Progenitor cell of endocrine pancreas (in vitro differentiated cells): ENCODE measurements around the gene FEN1. TPM values are rescaled to one million over a fixed set of nuclear protein-coding genes. Genes with fewer than 3 reads are reported as not detected.

Experiments
- DNase-seq: peaks from one replicate; pipeline ENCODE4 v3.0.0; 2021; ENCODE audit warnings: low spot score; ENCODE audit not compliant: unreplicated experiment
- H3K27ac Mint-ChIP-seq: 2 replicates; pipeline ENCODE4 v1.8.0; 2021; ENCODE audit warnings: mild to moderate bottlenecking, moderate library complexity, mixed read lengths
- H3K27me3 Mint-ChIP-seq: 2 replicates; pipeline ENCODE4 v1.8.0; 2021; ENCODE audit warnings: mixed read lengths
- H3K36me3 Mint-ChIP-seq: 2 replicates; pipeline ENCODE4 v1.8.0; 2022; ENCODE audit warnings: mixed read lengths; ENCODE audit not compliant: insufficient read depth
- H3K4me1 Mint-ChIP-seq: 2 replicates; pipeline ENCODE4 v1.8.0; 2021; ENCODE audit warnings: low read depth, mixed read lengths
- H3K4me3 Mint-ChIP-seq: 2 replicates; pipeline ENCODE4 v1.8.0; 2021; ENCODE audit warnings: low read depth, mild to moderate bottlenecking, moderate library complexity, mixed read lengths
- H3K9me3 Mint-ChIP-seq: 2 replicates; pipeline ENCODE4 v1.8.0; 2021; ENCODE audit warnings: low read depth, mixed read lengths
- CTCF ChIP-seq: fragments of 200-600 bp; sonication (generic); IDR thresholded peaks from one replicate; pipeline ENCODE4 v1.5.0; 2021; ENCODE audit warnings: antibody characterized with exemption, mild to moderate bottlenecking; ENCODE audit not compliant: unreplicated experiment
- total RNA-seq: library from RNA; stranded (reverse); gene quantifications from 2 replicates; pipeline ENCODE4 v1.2.1, GENCODE V29; 2021

Gene FEN1
- total RNA-seq, 1 donor from 2014 or later, result 34.4 TPM

- H3K36me3 Mint-ChIP-seq, result no peaks in the 10 kb centered on the region
- peak overlapping the region; percentile 98 for H3K27ac Mint-ChIP-seq
- no peak for TF ChIP-seq CTCF
- H3K27me3 Mint-ChIP-seq, result no peaks in the 10 kb centered on the region
- no peak for DNase-seq
- H3K4me3 Mint-ChIP-seq, result peak overlapping the region; percentile 94
- H3K4me1 Mint-ChIP-seq, result peaks cover 32% of the 10 kb centered on the region
- H3K9me3 Mint-ChIP-seq, result no peaks in the 10 kb centered on the region
These were observed 34.3 kb downstream of the FEN1 start for GRCh38 chr11:61826930-61827570.

- H3K27ac Mint-ChIP-seq, result peak within 1 kb of the TSS; percentile 98
- DNase-seq, result peak; percentile 82
- H3K9me3 Mint-ChIP-seq, result no peaks in the 10 kb centered on the region
- peak within 1 kb of the TSS; percentile 94 for H3K4me3 Mint-ChIP-seq
- peak; percentile 48 for TF ChIP-seq CTCF
- no peaks in the 10 kb centered on the region for H3K36me3 Mint-ChIP-seq
- no peaks in the 10 kb centered on the region for H3K27me3 Mint-ChIP-seq
- peaks cover 34% of the 10 kb centered on the region for H3K4me1 Mint-ChIP-seq
These were observed 35.1 kb downstream of the FEN1 start, which contains the start of gene FADS2 for GRCh38 chr11:61827571-61828378. Gene FADS2, plus strand, starts transcription at chr11:61828300. Its CDS starts 91 bp downstream, at chr11:61828391.

GRCh38 chr11:61828379-61828628 lies 35.6 kb downstream of the FEN1 start:
- DNase-seq, result no peak
- peak overlapping the region; percentile 98 for H3K27ac Mint-ChIP-seq
- peaks cover under 1% of the 10 kb centered on the region for H3K36me3 Mint-ChIP-seq
- H3K27me3 Mint-ChIP-seq, result no peaks in the 10 kb centered on the region
- H3K9me3 Mint-ChIP-seq, result no peaks in the 10 kb centered on the region
- H3K4me1 Mint-ChIP-seq, result peaks cover 36% of the 10 kb centered on the region
- H3K4me3 Mint-ChIP-seq, result peak overlapping the region; percentile 94
- TF ChIP-seq CTCF, result no peak

GRCh38 chr11:61828629-61829407 lies 36.1 kb downstream of the FEN1 start:
- TF ChIP-seq CTCF, result peak; percentile 63
- H3K36me3 Mint-ChIP-seq, result peaks cover 6% of the 10 kb centered on the region
- DNase-seq, result peak; percentile 55
- H3K9me3 Mint-ChIP-seq, result no peaks in the 10 kb centered on the region
- peak overlapping the region; percentile 94 for H3K4me3 Mint-ChIP-seq
- H3K4me1 Mint-ChIP-seq, result peaks cover 42% of the 10 kb centered on the region
- H3K27ac Mint-ChIP-seq, result peak overlapping the region; percentile 98
- H3K27me3 Mint-ChIP-seq, result no peaks in the 10 kb centered on the region

- Mint-ChIP-seq H3K27me3 (no peaks in the 10 kb centered on the region), H3K4me1 (peaks cover 44% of the 10 kb centered on the region), H3K9me3 (no peaks in the 10 kb centered on the region), H3K36me3 (peaks cover 8% of the 10 kb centered on the region), H3K4me3 (peak overlapping the region; percentile 94), H3K27ac (peak overlapping the region; percentile 98)
- DNase-seq, result no peak
- no peak for TF ChIP-seq CTCF
These were observed 37.1 kb downstream of the FEN1 start for GRCh38 chr11:61829806-61830205.
